Measurements from ENCODE around the gene EGFL7.

GRCh38 chr9:136620441-136621018 lies 42.2 kb upstream of the EGFL7 start:
- TF ChIP-seq POLR2AphosphoS5 (IDR thresholded peaks at IDR 0.05) (no peak), POLR2A (IDR thresholded peaks at IDR 0.05) (no peak)

All from gastroesophageal sphincter (tissue), 2 donors.